GM19239 (cell line): ENCODE results near the gene MICAL2.

Experiments used
- DNase-seq: peaks from one replicate; pipeline ENCODE4 v3.0.0; 2011; ENCODE audit warnings: low spot score; ENCODE audit not compliant: insufficient read length
- FAIRE-seq: peaks from 2 replicates; lab custom pipeline; 2011; peaks lifted over from hg19 to GRCh38; lab: Jason Lieb, UNC

Gene MICAL2

DNA sequence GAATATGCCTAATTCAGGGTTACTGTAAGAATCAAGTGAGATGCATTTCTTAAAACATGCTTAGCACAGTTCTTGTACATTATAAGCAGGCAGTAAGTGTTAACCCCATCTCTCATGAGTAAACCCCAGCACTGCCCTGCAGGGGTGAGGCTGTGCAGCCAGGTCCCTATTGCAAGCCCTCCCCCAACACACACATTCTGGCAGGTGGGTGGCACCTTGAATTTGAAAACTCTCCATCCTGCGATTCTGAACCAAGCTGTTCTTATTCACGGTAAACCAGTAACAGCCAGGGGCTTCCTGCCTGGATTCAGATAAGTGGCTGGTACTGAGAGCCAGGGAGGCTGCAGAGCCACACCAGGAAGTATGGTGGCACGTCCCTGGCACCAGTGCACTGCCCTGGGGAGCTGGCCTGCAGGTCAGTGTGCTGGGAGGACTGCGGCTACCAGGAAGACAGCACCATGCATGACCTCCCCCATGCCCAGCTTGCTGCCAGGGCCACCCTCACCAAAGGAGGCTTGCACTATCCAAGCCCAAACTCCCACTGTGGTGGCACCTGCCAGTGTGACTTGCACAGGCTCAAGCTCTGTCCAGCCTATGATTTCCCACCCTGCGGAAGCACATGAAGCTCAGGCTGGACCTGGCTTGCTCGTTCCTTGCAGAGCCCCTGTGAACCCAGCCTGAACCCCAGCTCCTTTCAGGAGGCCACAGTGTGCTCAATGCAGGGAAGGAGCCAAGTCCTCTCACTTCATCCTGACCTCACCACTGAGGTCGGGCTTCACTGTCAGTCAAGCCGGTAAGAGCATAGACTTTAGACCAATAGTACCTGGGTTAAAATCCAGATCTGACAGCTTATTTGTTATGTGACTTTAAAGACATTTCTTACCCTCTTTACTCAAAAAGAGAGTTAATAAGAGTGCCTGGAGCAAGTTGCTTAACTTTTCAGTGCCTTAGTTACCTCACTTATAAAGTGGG, 88.1 kb downstream of the MICAL2 start:
- FAIRE-seq (no peak), DNase-seq (no peak)

DNA sequence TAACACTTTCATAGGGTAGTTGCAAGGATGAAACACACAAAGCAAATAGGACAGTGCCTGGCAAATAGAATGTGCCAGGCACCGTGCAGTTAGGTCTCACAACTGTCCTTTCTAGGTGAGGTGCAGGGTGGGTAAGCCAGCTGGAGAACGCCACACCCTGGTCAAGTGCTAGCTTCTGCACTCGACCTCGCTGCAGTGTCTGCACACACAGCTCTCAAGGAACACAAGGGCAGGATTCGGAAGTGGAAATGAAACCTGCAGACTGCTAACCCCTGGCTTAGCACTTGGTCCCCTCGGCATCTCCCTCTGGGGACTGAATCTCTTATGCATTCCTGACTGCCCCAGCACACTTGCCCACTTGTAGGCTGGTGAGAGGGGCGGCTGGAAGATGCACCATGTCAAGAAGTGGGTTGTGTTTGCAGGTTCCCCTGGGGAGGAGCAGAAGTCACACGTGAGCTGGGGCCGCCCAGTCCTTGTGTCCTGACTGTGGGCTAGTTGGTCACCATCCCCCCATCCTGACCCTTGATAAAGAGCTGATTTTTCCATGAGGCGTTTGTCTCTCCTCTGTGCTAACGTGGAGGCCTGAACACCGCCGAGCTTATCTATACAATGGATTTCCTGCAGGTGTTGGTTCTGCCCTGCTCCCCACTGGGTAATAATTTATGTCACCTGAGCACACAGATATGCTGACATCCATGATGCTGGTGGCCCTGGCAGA, 89.0 kb downstream of the MICAL2 start:
- FAIRE-seq (no peak), DNase-seq (no peak)

DNA sequence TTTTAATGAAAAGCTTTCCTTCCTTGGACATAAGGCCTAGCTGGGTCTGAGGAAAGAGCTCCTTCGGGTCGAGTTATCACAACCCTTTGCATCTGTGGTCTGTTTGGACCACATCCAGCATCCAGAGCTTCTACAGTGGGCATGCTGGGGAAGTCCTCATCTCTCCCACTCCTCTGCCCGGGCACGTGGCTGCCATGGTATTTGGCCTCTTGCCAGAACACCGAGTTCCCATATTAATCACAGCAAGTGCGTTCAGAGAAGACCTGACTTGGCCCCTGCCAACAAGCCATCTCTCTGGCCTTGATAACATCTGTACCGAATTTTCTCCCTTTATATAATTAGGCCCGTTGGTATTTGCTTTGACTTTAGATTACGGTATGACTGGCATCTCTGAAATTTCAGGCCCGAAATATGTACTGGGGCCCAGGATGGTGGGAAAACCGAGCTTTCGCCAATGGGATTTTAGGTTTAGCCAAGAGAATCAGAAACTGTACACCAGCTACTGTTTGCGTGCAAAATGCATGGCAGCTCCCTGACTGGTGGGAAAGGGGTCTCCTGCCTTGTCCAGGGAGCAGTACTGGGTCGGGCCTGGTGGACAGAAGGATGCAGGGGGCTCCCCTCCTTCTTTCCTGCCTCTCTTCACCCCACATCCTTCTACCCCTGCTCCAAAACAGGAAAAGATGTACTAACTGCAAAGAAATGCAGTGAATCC, 90.0 kb downstream of the MICAL2 start:
- FAIRE-seq = no peak

GRCh38 chr11:12200991-12201985, 90.9 kb downstream of the MICAL2 start:
- no peak for FAIRE-seq
- no peak for DNase-seq

More for the DNA sequence above, 90.0 kb downstream of the MICAL2 start:
- no peak for DNase-seq

GRCh38 chr11:12202661-12203310, 92.4 kb downstream of the MICAL2 start:
- FAIRE-seq (no peak), DNase-seq (no peak)

- FAIRE-seq (no peak), DNase-seq (no peak)
Observed at GRCh38 chr11:12204506-12204905, 94.1 kb downstream of the MICAL2 start.

GRCh38 chr11:12205330-12205729, 94.9 kb downstream of the MICAL2 start:
- DNase-seq (no peak), FAIRE-seq (no peak)

- DNase-seq = no peak
- FAIRE-seq = no peak
Observed at GRCh38 chr11:12206529-12206928, 96.1 kb downstream of the MICAL2 start.

GRCh38 chr11:12207384-12208150, 97.2 kb downstream of the MICAL2 start:
- FAIRE-seq = no peak

GRCh38 chr11:12209096-12209495, 98.7 kb downstream of the MICAL2 start:
- FAIRE-seq (no peak), DNase-seq (no peak)

More at GRCh38 chr11:12207384-12208150, 97.2 kb downstream of the MICAL2 start:
- no peak for DNase-seq

- FAIRE-seq (no peak), DNase-seq (no peak)
Observed at GRCh38 chr11:12210200-12210599, 99.8 kb downstream of the MICAL2 start.

DNA sequence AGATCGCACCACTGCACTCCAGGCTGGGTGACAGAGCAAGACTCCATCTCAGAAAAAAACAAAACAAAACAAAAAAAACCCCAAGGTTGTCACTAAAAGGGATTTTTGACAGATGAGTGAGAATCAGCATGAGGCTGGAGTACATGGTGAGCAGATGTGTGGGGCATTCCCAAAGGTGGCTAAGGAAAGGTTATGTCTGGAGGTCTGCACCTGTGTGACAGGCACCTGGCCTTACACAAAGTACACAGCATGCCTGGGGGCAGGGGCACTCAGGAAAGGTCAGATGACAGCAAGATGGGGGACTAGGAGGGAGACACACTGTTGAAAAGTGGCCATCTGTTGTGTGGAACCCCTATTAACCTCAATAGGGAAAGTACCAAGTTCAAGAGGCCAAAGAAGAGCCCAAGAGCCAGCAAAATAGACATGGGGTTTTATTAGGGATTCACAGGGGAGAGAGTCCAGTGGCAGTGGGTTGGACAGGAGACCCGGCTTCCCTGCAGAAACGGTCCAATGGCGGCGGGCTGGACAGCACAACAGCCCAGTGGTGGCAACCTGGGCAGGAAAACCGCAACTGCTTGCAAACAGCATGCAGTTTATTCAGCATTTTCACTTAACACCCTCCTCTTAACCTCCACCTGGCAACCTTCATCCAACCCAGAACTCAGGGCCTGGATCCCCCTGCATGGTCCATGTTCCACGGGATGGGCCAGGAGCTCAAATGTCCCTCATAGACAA, 101.1 kb downstream of the MICAL2 start:
- no peak for FAIRE-seq

GRCh38 chr11:12212174-12212820, 101.9 kb downstream of the MICAL2 start:
- no peak for DNase-seq
- no peak for FAIRE-seq

More for the DNA sequence above, 101.1 kb downstream of the MICAL2 start:
- DNase-seq = no peak

DNA sequence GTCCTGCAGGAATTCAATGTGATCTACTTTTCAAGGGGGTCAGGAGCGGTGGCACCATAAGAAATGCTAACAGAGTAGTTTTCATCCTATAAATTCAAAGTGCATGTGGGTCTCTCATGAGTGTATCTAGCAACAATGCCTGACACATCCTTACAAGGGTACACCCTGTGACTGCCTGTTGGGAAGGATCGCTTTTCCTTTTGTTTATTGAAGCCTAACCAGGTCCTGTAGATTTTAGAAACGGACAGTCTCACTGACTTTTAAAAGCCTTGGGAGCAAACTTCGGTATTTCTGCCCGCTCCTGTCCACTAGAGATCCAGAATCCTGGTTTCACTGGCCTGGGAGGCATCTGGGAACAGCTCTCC, 102.4 kb downstream of the MICAL2 start:
- no peak for FAIRE-seq
- no peak for DNase-seq

- FAIRE-seq (no peak), DNase-seq (no peak)
Observed at GRCh38 chr11:12213883-12214282, 103.5 kb downstream of the MICAL2 start.

DNA sequence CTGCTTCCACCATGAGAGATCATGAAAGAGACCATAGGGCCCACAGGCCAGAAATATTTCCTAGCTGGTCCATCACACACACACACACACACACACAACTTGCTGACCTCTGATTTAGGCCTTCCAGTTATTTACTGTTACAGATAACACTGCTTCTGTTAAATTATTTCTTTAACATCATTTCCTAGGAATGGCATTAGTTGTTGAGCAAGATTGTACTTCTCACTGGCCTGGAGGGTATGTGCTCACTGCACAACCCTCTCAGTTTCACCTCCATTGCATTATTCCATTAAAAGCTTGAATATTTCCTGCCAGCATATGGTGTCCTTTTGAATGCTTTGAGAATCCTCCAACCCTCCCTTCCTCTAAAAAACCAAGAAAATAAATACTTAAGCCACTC, 104.4 kb downstream of the MICAL2 start:
- DNase-seq = no peak
- FAIRE-seq = no peak

DNA sequence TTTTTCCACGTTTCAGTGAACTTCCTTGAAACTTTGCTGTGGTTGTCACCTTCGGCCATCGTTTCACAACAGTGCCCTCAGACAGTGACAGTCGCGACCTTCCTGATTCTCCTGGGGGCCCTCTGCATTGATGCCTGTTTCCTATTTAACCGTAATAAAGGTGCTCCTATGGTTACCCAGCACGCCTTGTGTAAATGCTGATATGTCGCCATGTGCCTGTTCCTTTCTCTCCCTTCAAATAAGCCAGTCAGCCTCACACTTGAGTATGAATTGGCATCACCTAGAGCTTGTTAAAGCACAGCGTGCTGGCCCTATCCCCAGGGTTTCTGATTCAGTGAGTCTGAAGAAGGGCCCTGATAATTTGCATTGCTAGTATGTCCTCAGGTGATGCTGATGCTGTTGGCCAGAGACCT, 104.8 kb downstream of the MICAL2 start:
- DNase-seq = no peak
- no peak for FAIRE-seq
